Measurements from ENCODE around the gene IRF9. TPM values are rescaled to one million over a fixed set of nuclear protein-coding genes. Genes with fewer than 3 reads are reported as not detected.

IRF9 gene
- total and polyA plus RNA-seq, 2 of the 4 experiments (the other 2 are of a cell fraction): 25.6 to 34.6 TPM

DNA sequence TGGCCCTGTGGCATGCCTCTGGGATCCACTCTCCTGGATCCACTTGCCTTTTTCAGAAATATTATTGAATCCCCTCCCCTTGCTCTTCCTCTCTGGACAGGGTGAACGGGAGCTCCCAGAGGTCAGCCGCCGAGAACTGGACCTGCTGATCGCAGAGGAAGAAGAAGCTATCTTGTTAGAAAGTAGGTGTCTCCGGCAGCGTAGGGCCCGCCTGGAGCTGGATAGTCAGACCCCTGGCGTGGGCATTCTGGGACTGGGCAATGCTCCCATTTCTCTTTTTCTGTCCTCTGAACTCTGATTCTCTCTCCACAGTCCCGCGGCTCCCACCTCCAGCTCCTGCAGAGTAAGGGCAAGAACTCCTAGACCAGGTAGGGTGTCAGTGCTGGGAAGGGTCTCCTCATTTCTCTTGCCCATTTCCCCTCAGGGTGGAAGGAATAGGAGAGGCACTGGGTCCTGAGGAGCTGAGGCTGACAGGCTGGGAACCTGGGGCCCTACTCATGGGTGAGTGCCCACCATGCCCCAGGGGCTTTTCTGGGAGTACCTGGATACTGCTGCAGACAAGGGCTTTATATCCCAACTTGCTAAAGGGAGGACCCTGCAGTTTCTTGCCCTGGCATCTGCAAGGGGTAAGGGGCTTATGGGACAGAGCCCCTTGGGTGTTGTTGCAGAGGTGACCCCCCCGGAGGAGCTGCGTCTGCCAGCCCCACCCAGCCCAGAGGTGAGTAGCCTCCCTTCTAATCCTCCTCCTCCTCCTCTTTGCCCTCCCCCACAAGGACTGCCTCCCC lies 16.2 kb downstream of the IRF9 start:
- Histone ChIP-seq H3K4ac (ENCODE audit: low read depth, low read length) (no peak overlapping the region), H3K9me1 (ENCODE audit: insufficient read depth, low read length) (no peaks in the 10 kb centered on the region), H2AFZ (replicated peaks; ENCODE audit: low read length, poor library complexity) (no peak overlapping the region), H3K23ac (ENCODE audit: low read depth, low read length) (no peak overlapping the region), H4K8ac (ENCODE audit: low read depth in 2 of 2, low read length in 2 of 2) (no peak overlapping the region), H3K4me2 (ENCODE audit: low read depth, low read length) (no peak overlapping the region), H3K18ac (ENCODE audit: low read depth, low read length) (no peak overlapping the region), H3K36me3 (ENCODE audit: control insufficient read depth, insufficient read depth, low read length) (peaks cover 60% of the 10 kb centered on the region), H3K27me3 (ENCODE audit: control insufficient read depth, insufficient read depth, low read length) (no peaks in the 10 kb centered on the region), H3K14ac (replicated peaks; ENCODE audit: low read depth, low read length) (no peak overlapping the region), H2BK20ac (ENCODE audit: low read depth, low read length) (no peak overlapping the region), H3K56ac (ENCODE audit: extremely low read depth, insufficient read depth, low read length) (no peak overlapping the region), H2BK5ac (ENCODE audit: low read depth, low read length, poor library complexity, severe bottlenecking) (no peak overlapping the region), H2BK15ac (ENCODE audit: low read depth, low read length) (no peak overlapping the region), H2AK5ac (ENCODE audit: low read depth, low read length) (no peak overlapping the region), H3K27ac (ENCODE audit: insufficient read depth, low read length) (no peak overlapping the region), H3K9ac (ENCODE audit: low read depth, low read length) (no peak overlapping the region), H3K4me3 (ENCODE audit: insufficient read depth, low read depth, low read length) (no peak overlapping the region), H3K9me3 (ENCODE audit: control insufficient read depth, insufficient read depth, low read length) (no peaks in the 10 kb centered on the region), H4K20me1 (ENCODE audit: insufficient read depth, low read length) (no peaks in the 10 kb centered on the region), H2BK120ac (ENCODE audit: low read depth, low read length) (no peak overlapping the region), H3K79me1 (ENCODE audit: low read depth in 1 of 2, low read length in 2 of 2) (no peaks in the 10 kb centered on the region; a peak in 1 of 4 replicates), H4K91ac (ENCODE audit: insufficient read depth, low read depth, low read length) (no peak overlapping the region), H4K5ac (ENCODE audit: low read depth, low read length) (no peak overlapping the region), H2AK9ac (replicated peaks; ENCODE audit: low read depth, low read length, poor library complexity) (no peak overlapping the region), H3K4me1 (ENCODE audit: control insufficient read depth, insufficient read depth, low read length) (peaks cover 2% of the 10 kb centered on the region; the same call in 1 of the 2 replicates)
- CTCF ChIA-PET: interaction anchor here (0.7 kb wide), 1 partner anchor 16 kb away, joined by 3 read pairs; the partner anchor contains the start of gene IRF9
- dilution Hi-C loops (cut with HindIII; ENCODE audit: low sequenced_read_pairs, unreplicated experiment) (no loop called here), intact Hi-C loops (cut with micrococcal nuclease) (no loop called here), in situ Hi-C loops (cut with MboI; ENCODE audit: low sequenced_read_pairs) (no loop called here)
- TF ChIP-seq, protein P1, sequence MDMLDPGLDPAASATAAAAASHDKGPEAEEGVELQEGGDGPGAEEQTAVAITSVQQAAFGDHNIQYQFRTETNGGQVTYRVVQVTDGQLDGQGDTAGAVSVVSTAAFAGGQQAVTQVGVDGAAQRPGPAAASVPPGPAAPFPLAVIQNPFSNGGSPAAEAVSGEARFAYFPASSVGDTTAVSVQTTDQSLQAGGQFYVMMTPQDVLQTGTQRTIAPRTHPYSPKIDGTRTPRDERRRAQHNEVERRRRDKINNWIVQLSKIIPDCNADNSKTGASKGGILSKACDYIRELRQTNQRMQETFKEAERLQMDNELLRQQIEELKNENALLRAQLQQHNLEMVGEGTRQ (IDR thresholded peaks at IDR 0.05; ENCODE audit: low read depth, low read length): no peak
- TF ChIP-seq MXI1 (IDR thresholded peaks at IDR 0.05; ENCODE audit: borderline replicate concordance, low read depth, low read length) (no peak), CEBPB (IDR thresholded peaks at IDR 0.05; ENCODE audit: low read depth, low read length) (no peak), RAD21 (IDR thresholded peaks at IDR 0.05; ENCODE audit: low read length) (no peak), RFX5 (IDR thresholded peaks at IDR 0.05; ENCODE audit: low read depth, low read length) (no peak), NFE2L2 (IDR thresholded peaks at IDR 0.05; ENCODE audit: low read depth, low read length) (no peak), CHD1 (IDR thresholded peaks at IDR 0.05; ENCODE audit: low read depth, low read length) (no peak), SMC3 (IDR thresholded peaks at IDR 0.05; ENCODE audit: low read depth, low read length) (no peak), MAZ (IDR thresholded peaks at IDR 0.05; ENCODE audit: borderline replicate concordance, low read depth, low read length) (no peak), POLR2A (IDR thresholded peaks at IDR 0.05; ENCODE audit: low read depth, low read length) (no peak), BHLHE40 (IDR thresholded peaks at IDR 0.05; ENCODE audit: low read depth, low read length) (no peak), MAFK (IDR thresholded peaks at IDR 0.05; ENCODE audit: low read depth, low read length) (no peak), RCOR1 (IDR thresholded peaks at IDR 0.05; ENCODE audit: insufficient replicate concordance, low read length) (no peak), FOS (IDR thresholded peaks at IDR 0.05; ENCODE audit: low read depth, low read length) (no peak)
- TF ChIP-seq, protein P2, sequence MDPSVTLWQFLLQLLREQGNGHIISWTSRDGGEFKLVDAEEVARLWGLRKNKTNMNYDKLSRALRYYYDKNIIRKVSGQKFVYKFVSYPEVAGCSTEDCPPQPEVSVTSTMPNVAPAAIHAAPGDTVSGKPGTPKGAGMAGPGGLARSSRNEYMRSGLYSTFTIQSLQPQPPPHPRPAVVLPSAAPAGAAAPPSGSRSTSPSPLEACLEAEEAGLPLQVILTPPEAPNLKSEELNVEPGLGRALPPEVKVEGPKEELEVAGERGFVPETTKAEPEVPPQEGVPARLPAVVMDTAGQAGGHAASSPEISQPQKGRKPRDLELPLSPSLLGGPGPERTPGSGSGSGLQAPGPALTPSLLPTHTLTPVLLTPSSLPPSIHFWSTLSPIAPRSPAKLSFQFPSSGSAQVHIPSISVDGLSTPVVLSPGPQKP (IDR thresholded peaks at IDR 0.05; ENCODE audit: borderline replicate concordance, low read depth, low read length): no peak
- TF ChIP-seq, protein P3, sequence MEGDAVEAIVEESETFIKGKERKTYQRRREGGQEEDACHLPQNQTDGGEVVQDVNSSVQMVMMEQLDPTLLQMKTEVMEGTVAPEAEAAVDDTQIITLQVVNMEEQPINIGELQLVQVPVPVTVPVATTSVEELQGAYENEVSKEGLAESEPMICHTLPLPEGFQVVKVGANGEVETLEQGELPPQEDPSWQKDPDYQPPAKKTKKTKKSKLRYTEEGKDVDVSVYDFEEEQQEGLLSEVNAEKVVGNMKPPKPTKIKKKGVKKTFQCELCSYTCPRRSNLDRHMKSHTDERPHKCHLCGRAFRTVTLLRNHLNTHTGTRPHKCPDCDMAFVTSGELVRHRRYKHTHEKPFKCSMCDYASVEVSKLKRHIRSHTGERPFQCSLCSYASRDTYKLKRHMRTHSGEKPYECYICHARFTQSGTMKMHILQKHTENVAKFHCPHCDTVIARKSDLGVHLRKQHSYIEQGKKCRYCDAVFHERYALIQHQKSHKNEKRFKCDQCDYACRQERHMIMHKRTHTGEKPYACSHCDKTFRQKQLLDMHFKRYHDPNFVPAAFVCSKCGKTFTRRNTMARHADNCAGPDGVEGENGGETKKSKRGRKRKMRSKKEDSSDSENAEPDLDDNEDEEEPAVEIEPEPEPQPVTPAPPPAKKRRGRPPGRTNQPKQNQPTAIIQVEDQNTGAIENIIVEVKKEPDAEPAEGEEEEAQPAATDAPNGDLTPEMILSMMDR (conservative IDR thresholded peaks at IDR 0.05; ENCODE audit: low read depth, low read length): no peak
- BruUV-seq (replicated peaks): no TSS peak
- DNase-seq (no peak), ATAC-seq (ENCODE audit: low read depth) (no peak)
- no CpG with 5 or more reads among the region's 12 CpGs for WGBS, 2 experiments (ENCODE audit: extremely low coverage in 2 of 2, insufficient read length in 1 of 2)
- POLR2A ChIA-PET (ENCODE audit: unreplicated experiment): no interaction called here

Measured in IMR-90 (cell line).